Dermis microvascular lymphatic vessel endothelial cell (primary cell): ENCODE measurements around the gene JAKMIP2. TPM values are rescaled to one million over a fixed set of nuclear protein-coding genes. Genes with fewer than 3 reads are reported as not detected.
A peak's percentile ranks its signal among the peaks of the same experiment; 100 is the strongest.
"Not testable (repeated sequence)": the region's sequence is repeated elsewhere in the genome, so short reads cannot be mapped to it uniquely, and the experiment has no call there.

Experiments
- DNase-seq, 2 donors: peaks; one replicate each; pipeline versions ENCODE4 v3.0.0 to v3.0.0-alpha.2; 2010; ENCODE audit warnings: low read depth in 2 of 2
- total RNA-seq: library from RNA; depleted of rRNA; stranded (reverse); fragments of >200 nt; gene quantifications from 2 replicates; pipeline ENCODE4 v1.2.1, GENCODE V29; 2014

The JAKMIP2 gene
- total RNA-seq: not detected in 2 replicates

GRCh38 chr5:147782110-147783028, at the start of gene JAKMIP2:
TSS of gene JAKMIP2 (minus strand) at chr5:147782728. CDS start at chr5:147671806, 110,922 bp downstream.
- DNase-seq: no peak

- no peak for DNase-seq
Measured at GRCh38 chr5:147831465-147831864, 48.9 kb upstream of the JAKMIP2 start, which contains the start of gene SPINK1. TSS of gene SPINK1 (minus strand) at chr5:147831671. CDS start at chr5:147831577, 94 bp downstream.

GRCh38 chr5:147830035-147830434, 47.5 kb upstream of the JAKMIP2 start:
- DNase-seq: no peak

GRCh38 chr5:147827017-147827416, 44.5 kb upstream of the JAKMIP2 start:
- not testable (repeated sequence) for DNase-seq

- no peak for DNase-seq
Measured at GRCh38 chr5:147826361-147826760, 43.8 kb upstream of the JAKMIP2 start.

GRCh38 chr5:147822686-147823491, 40.4 kb upstream of the JAKMIP2 start:
- DNase-seq: peak; percentile 20 to 57

- not testable (repeated sequence) for DNase-seq
Measured at GRCh38 chr5:147822222-147822621, 39.7 kb upstream of the JAKMIP2 start.

- DNase-seq: no peak
Measured at GRCh38 chr5:147821766-147822165, 39.2 kb upstream of the JAKMIP2 start.

- no peak for DNase-seq
Measured at GRCh38 chr5:147819261-147819770, 36.8 kb upstream of the JAKMIP2 start.

- DNase-seq: no peak
Measured at GRCh38 chr5:147818290-147818689, 35.8 kb upstream of the JAKMIP2 start.

- DNase-seq: no peak
Measured at GRCh38 chr5:147813696-147814095, 31.2 kb upstream of the JAKMIP2 start.

- DNase-seq: no peak
Measured at GRCh38 chr5:147809830-147810666, 27.5 kb upstream of the JAKMIP2 start.

GRCh38 chr5:147805030-147805454, 22.5 kb upstream of the JAKMIP2 start:
- no peak for DNase-seq

GRCh38 chr5:147804334-147804733, 21.8 kb upstream of the JAKMIP2 start:
- no peak for DNase-seq

GRCh38 chr5:147803926-147804325, 21.4 kb upstream of the JAKMIP2 start:
- DNase-seq: no peak

GRCh38 chr5:147803161-147803560, 20.6 kb upstream of the JAKMIP2 start:
- DNase-seq: not testable (repeated sequence)

GRCh38 chr5:147801461-147801860, 18.9 kb upstream of the JAKMIP2 start:
- no peak for DNase-seq

- DNase-seq: no peak
Measured at GRCh38 chr5:147800491-147800890, 18.0 kb upstream of the JAKMIP2 start.

GRCh38 chr5:147796556-147797308, 14.2 kb upstream of the JAKMIP2 start:
- no peak for DNase-seq

- no peak for DNase-seq
Measured at GRCh38 chr5:147791181-147791580, 8.7 kb upstream of the JAKMIP2 start.
